Endothelial cell (in vitro differentiated cells): ENCODE measurements around the gene LCN6. TPM values are rescaled to one million over a fixed set of nuclear protein-coding genes. Genes with fewer than 3 reads are reported as not detected.
A peak's percentile ranks its signal among the peaks of the same experiment; 100 is the strongest.

ENCODE experiments used
- DNase-seq: peaks from one replicate; pipeline ENCODE4 v3.0.0; 2021; ENCODE audit warnings: low spot score
- H3K27ac Mint-ChIP-seq: one replicate; pipeline ENCODE4 v1.8.0; 2021; ENCODE audit warnings: mixed read lengths, inconsistent platforms; ENCODE audit not compliant: unreplicated experiment
- H3K27me3 Mint-ChIP-seq: one replicate; pipeline ENCODE4 v1.8.0; 2021; ENCODE audit warnings: mild to moderate bottlenecking, moderate library complexity, mixed read lengths, inconsistent platforms; ENCODE audit not compliant: unreplicated experiment
- H3K36me3 Mint-ChIP-seq: one replicate; pipeline ENCODE4 v1.8.0; 2021; ENCODE audit warnings: mild to moderate bottlenecking, low read depth, mixed read lengths, inconsistent platforms; ENCODE audit not compliant: unreplicated experiment
- H3K4me1 Mint-ChIP-seq: one replicate; pipeline ENCODE4 v1.8.0; 2021; ENCODE audit warnings: mild to moderate bottlenecking, mixed read lengths, inconsistent platforms; ENCODE audit not compliant: unreplicated experiment
- H3K4me3 Mint-ChIP-seq: one replicate; pipeline ENCODE4 v1.8.0; 2021; ENCODE audit warnings: mild to moderate bottlenecking, mixed read lengths, inconsistent platforms; ENCODE audit not compliant: unreplicated experiment
- H3K9me3 Mint-ChIP-seq: one replicate; pipeline ENCODE4 v1.8.0; 2021; ENCODE audit warnings: mixed read lengths, inconsistent platforms; ENCODE audit not compliant: unreplicated experiment
- total RNA-seq: library from RNA; stranded (reverse); fragmentation: NEBNext Ultra II Directional; extraction: Animal tissue kit (Norgen Biotek cat#: 25700); gene quantifications from one replicate; pipeline ENCODE4 v1.2.1, GENCODE V29; 2021; ENCODE audit not compliant: unreplicated experiment
- TF ChIP-seq, protein P1 (sequence below): fragments of 200-600 bp; sonication (generic); IDR thresholded peaks from one replicate; pipeline ENCODE4 v1.5.0; 2021; ENCODE audit warnings: antibody characterized with exemption; ENCODE audit not compliant: unreplicated experiment

The LCN6 gene
- total RNA-seq, 1 donor from 2014 or later: not detected

- Mint-ChIP-seq H3K4me3 (no peak overlapping the region), H3K9me3 (no peaks in the 10 kb centered on the region), H3K27me3 (peaks cover 2% of the 10 kb centered on the region), H3K36me3 (no peaks in the 10 kb centered on the region), H3K27ac (no peak overlapping the region), H3K4me1 (peaks cover 2% of the 10 kb centered on the region)
- DNase-seq: no peak
- TF ChIP-seq, protein P1, sequence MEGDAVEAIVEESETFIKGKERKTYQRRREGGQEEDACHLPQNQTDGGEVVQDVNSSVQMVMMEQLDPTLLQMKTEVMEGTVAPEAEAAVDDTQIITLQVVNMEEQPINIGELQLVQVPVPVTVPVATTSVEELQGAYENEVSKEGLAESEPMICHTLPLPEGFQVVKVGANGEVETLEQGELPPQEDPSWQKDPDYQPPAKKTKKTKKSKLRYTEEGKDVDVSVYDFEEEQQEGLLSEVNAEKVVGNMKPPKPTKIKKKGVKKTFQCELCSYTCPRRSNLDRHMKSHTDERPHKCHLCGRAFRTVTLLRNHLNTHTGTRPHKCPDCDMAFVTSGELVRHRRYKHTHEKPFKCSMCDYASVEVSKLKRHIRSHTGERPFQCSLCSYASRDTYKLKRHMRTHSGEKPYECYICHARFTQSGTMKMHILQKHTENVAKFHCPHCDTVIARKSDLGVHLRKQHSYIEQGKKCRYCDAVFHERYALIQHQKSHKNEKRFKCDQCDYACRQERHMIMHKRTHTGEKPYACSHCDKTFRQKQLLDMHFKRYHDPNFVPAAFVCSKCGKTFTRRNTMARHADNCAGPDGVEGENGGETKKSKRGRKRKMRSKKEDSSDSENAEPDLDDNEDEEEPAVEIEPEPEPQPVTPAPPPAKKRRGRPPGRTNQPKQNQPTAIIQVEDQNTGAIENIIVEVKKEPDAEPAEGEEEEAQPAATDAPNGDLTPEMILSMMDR: no peak
Measured at GRCh38 chr9:136784997-136785361, 36.7 kb upstream of the LCN6 start.

- H3K27ac Mint-ChIP-seq: no peak overlapping the region
- H3K9me3 Mint-ChIP-seq: no peaks in the 10 kb centered on the region
- DNase-seq: no peak
- no peaks in the 10 kb centered on the region for H3K36me3 Mint-ChIP-seq
- TF ChIP-seq, protein P1: peak; percentile 41
- H3K4me1 Mint-ChIP-seq: peaks cover 2% of the 10 kb centered on the region
- H3K4me3 Mint-ChIP-seq: no peak overlapping the region
- peaks cover 2% of the 10 kb centered on the region for H3K27me3 Mint-ChIP-seq
Measured at GRCh38 chr9:136784249-136784996, 36.1 kb upstream of the LCN6 start.

DNA sequence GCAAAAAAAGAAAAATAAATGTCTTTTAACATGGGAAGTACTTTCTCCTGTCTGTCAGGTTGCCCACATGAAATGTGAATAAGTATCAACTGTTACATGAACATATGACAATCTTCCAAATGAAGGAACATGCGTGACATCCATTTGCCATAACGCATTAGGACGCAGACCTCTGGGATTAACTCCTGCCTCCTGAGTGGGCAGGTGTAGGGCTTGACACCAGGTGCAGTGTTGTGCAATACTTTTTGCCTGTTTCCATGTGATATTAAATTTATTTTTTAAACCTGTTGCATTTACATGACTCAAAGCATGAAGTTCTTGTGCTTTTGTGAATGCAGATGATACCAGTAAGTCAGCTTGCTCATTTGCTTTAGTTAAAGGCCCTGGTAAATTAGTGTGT is 34.1 kb upstream of the LCN6 start:
- DNase-seq: no peak
- Mint-ChIP-seq H3K27me3 (peaks cover 16% of the 10 kb centered on the region), H3K36me3 (peaks cover 9% of the 10 kb centered on the region), H3K27ac (no peak overlapping the region), H3K4me3 (no peak overlapping the region), H3K9me3 (no peaks in the 10 kb centered on the region), H3K4me1 (peaks cover 2% of the 10 kb centered on the region)
- TF ChIP-seq, protein P1: no peak

GRCh38 chr9:136779808-136780207 is 31.5 kb upstream of the LCN6 start:
- H3K4me3 Mint-ChIP-seq: no peak overlapping the region
- no peaks in the 10 kb centered on the region for H3K9me3 Mint-ChIP-seq
- DNase-seq: no peak
- H3K27ac Mint-ChIP-seq: no peak overlapping the region
- H3K36me3 Mint-ChIP-seq: peaks cover 9% of the 10 kb centered on the region
- peaks cover 2% of the 10 kb centered on the region for H3K4me1 Mint-ChIP-seq
- TF ChIP-seq, protein P1: no peak
- peaks cover 18% of the 10 kb centered on the region for H3K27me3 Mint-ChIP-seq

DNA sequence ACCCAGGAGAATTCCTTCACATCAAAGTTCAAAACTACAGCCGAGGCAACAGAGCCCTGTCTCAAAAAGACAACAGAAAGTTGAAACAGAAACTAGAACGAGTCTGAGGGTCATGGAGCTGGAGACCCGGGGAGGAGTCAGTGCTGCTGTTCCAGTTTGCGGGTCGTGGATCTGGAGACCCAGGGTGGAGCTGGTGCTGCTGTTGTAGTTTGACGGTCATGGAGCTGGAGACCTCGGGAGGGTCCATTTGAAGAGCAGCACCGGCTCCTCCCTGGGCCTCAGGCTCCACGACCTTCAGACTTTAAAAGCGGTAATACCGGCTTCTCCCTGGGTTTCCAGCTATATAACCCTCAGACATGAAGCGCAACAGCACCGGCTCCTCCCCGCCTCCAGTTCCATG is 29.0 kb upstream of the LCN6 start:
- Mint-ChIP-seq H3K27ac (no peak overlapping the region), H3K9me3 (no peaks in the 10 kb centered on the region), H3K4me1 (peaks cover 2% of the 10 kb centered on the region), H3K4me3 (no peak overlapping the region), H3K36me3 (peaks cover 9% of the 10 kb centered on the region), H3K27me3 (peaks cover 20% of the 10 kb centered on the region)
- TF ChIP-seq, protein P1: no peak
- DNase-seq: no peak
